CD4-positive, CD25-positive, alpha-beta regulatory T cell (primary cell): ENCODE data around the gene FYCO1. TPM values are rescaled to one million over a fixed set of nuclear protein-coding genes. Genes with fewer than 3 reads are reported as not detected.

Experiments
- ATAC-seq, 2 donors: fragments of 150-1000 bp; cut with Tn5 transposase; one replicate each; pipeline ENCODE4 v1.10.0; 2021; ENCODE audit warnings: low read depth in 2 of 2, moderate number of reproducible peaks in 2 of 2, moderate library complexity in 1 of 2
- DNase-seq, 3 donors: peaks; one replicate each; pipeline versions ENCODE4 v3.0.0 to v3.0.0-alpha.2; 2012 to 2022; ENCODE audit warnings: mixed read lengths in 1 of 3
- H3K27ac ChIP-seq: one replicate; pipeline ENCODE4 v1.7.0; 2013; ENCODE audit warnings: mild to moderate bottlenecking, low read length; ENCODE audit not compliant: insufficient read depth, poor library complexity, severe bottlenecking
- H3K27me3 ChIP-seq: one replicate; pipeline ENCODE4 v1.7.0; 2013; ENCODE audit warnings: low read length; ENCODE audit not compliant: control insufficient read depth, insufficient read depth
- H3K36me3 ChIP-seq: one replicate; pipeline ENCODE4 v1.7.0; 2013; ENCODE audit warnings: mild to moderate bottlenecking, low read length, moderate library complexity; ENCODE audit not compliant: control insufficient read depth, insufficient read depth
- H3K4me1 ChIP-seq: 2 replicates; pipeline ENCODE4 v1.7.0; 2013; ENCODE audit warnings: mild to moderate bottlenecking, low read length; ENCODE audit not compliant: insufficient read depth, control insufficient read depth, poor library complexity, severe bottlenecking
- H3K4me3 ChIP-seq: one replicate; pipeline ENCODE4 v1.7.0; 2013; ENCODE audit warnings: low read depth, mild to moderate bottlenecking, low read length, moderate library complexity
- H3K9me3 ChIP-seq, 2 experiments: 1 replicate in 1 of 2; 2 replicates in 1 of 2; pipeline ENCODE4 v1.7.0; 2013; ENCODE audit warnings: low read length in 2 of 2, mild to moderate bottlenecking in 1 of 2, moderate library complexity in 1 of 2; ENCODE audit not compliant: control insufficient read depth in 2 of 2
- H3K27ac Mint-ChIP-seq, 3 donors: one replicate each; pipeline ENCODE4 v1.8.0; 2020 to 2022; ENCODE audit warnings: mild to moderate bottlenecking in 3 of 3, mixed read lengths in 3 of 3, moderate library complexity in 2 of 3
- H3K27me3 Mint-ChIP-seq: one replicate; pipeline ENCODE4 v1.8.0; 2022; ENCODE audit warnings: mild to moderate bottlenecking, mixed read lengths
- H3K36me3 Mint-ChIP-seq: one replicate; pipeline ENCODE4 v1.8.0; 2020; ENCODE audit warnings: mixed read lengths
- H3K4me1 Mint-ChIP-seq, 4 donors: one replicate each; pipeline ENCODE4 v1.8.0; 2020 to 2022; ENCODE audit warnings: mixed read lengths in 4 of 4, mild to moderate bottlenecking in 1 of 4
- H3K4me3 Mint-ChIP-seq, 4 donors: one replicate each; pipeline ENCODE4 v1.8.0; 2020 to 2022; ENCODE audit warnings: mild to moderate bottlenecking in 4 of 4, mixed read lengths in 4 of 4, moderate library complexity in 3 of 4
- H3K9me3 Mint-ChIP-seq, 7 donors: one replicate each; pipeline ENCODE4 v1.8.0; 2020 to 2022; ENCODE audit warnings: mixed read lengths in 7 of 7, mild to moderate bottlenecking in 3 of 7, moderate library complexity in 2 of 7
- polyA plus RNA-seq, 4 donors: library from polyadenylated mRNA; unstranded; fragments of 300-500 nt; fragmentation: Illumina TruSeq; gene quantifications; one replicate each; pipeline ENCODE4 v1.2.3, GENCODE V29; 2021
- total RNA-seq: library from RNA; stranded (reverse); gene quantifications from one replicate; pipeline ENCODE4 v1.2.3, GENCODE V29; 2022

The FYCO1 gene
- total and polyA plus RNA-seq, 5 donors from 2014 or later = 2.1 to 42.5 (median 2.6) TPM

DNA sequence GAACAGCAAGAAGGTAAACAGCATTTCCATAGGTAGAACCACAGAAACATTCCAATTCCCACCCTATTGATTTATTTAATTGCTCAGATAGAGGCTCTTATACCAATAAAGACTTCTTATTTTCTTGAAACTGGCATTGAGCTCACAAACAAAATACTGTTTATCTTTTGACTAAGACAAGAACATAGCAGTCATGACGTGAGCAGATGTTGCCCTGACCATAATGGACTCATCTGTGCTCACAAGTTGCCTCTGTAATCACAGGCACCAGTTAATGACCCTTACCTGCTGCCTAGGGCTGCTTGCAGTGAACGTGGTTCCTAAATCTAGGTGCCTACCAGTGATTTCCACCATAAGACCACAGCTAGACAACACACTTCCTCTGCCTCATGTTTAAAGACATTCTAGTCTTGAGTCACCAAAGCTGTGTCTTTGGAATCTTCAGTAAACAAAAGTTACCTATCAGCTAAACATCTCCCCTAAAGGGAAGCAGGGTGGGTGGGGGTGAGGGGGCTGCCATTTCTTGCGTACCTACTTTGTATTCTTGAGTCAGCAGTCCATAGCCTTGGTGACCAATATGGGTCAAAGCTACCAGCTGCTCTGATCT is 2.1 kb downstream of the FYCO1 start:
- H3K4me3 ChIP-seq = peak overlapping the region; percentile 81
- H3K4me1 ChIP-seq = peaks cover 66% of the 10 kb centered on the region
- no peaks in the 10 kb centered on the region for H3K27me3 ChIP-seq
- Mint-ChIP-seq H3K27ac (peak overlapping the region; percentile 65 to 97 (median 78)), H3K9me3 (no peaks in the 10 kb centered on the region), H3K4me1 (peaks cover 23 to 71% (median 53%) of the 10 kb centered on the region in 4 donors), H3K27me3 (no peaks in the 10 kb centered on the region), H3K4me3 (peak overlapping the region; percentile 62 to 88 (median 76)), H3K36me3 (peaks cover 11% of the 10 kb centered on the region)
- ATAC-seq (peak; percentile 15 to 18), DNase-seq (peak; percentile 9 to 69 (median 30))
- H3K36me3 ChIP-seq = no peaks in the 10 kb centered on the region
- peak overlapping the region; percentile 93 for H3K27ac ChIP-seq
- H3K9me3 ChIP-seq = no peaks in the 10 kb centered on the region

DNA sequence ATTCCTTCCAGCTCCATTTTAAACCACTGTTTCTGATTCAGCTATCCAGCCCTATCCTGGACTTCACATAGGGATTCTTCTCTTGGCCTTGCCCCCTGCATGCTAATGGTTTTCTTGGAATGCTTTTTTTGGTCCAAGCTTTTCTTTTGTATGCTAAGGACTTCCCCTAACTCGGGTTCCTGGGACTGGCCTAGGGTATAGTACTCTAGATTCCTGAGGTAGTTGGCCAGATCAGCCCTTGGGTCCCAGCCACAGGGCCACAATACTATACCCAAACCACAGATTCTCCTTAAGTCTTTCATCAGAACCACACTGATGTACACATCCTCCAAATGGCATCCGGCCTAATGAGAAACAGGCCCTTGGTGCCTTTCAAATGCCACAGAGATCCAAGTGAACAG is 2.8 kb downstream of the FYCO1 start:
- Mint-ChIP-seq H3K27me3 (no peaks in the 10 kb centered on the region), H3K27ac (peak overlapping the region; percentile 65 to 97 (median 78)), H3K4me1 (peaks cover 28 to 78% (median 57%) of the 10 kb centered on the region in 4 donors), H3K4me3 (peak overlapping the region; percentile 62 to 88 (median 76)), H3K36me3 (peaks cover 11% of the 10 kb centered on the region), H3K9me3 (no peaks in the 10 kb centered on the region)
- Histone ChIP-seq H3K27me3 (no peaks in the 10 kb centered on the region), H3K9me3 (no peaks in the 10 kb centered on the region), H3K4me3 (peak overlapping the region; percentile 81), H3K4me1 (peaks cover 73% of the 10 kb centered on the region), H3K36me3 (no peaks in the 10 kb centered on the region), H3K27ac (peak overlapping the region; percentile 56)
- ATAC-seq (no peak), DNase-seq (peak in 1 of 3 donors; percentile 43)

DNA sequence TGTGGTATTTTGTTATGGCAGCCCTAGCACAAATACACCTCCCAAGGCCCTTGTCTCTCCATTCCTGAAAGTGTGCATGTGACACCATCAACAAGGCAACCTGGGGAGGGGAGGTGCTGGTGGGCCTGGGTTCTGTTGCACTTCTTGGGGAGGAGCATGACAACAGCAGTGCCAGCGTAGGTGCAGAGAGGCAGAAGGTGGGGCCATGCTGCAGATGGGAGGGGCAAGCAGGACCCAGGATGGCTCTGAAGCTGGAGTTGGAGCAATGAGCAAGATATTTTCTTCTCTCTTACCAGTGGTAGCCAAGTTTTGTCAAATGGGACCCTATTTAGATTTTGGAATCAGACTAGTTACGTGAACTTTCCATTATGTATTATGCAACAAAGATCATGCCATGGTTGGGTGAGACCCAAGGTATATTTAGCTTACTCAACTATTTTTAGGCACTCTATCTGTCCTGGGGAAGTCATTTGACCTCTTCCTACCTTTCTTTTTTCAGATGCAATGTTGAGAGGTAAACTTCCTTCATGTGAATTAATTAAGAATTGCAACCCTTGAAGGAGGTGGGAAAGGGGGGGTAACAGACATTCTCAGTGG is 3.4 kb downstream of the FYCO1 start:
- Mint-ChIP-seq H3K36me3 (peaks cover 11% of the 10 kb centered on the region), H3K27ac (peak overlapping the region in 2 of 3 donors; percentile 57 to 73), H3K4me3 (peak overlapping the region in 2 of 4 donors; percentile 83 to 88), H3K4me1 (peaks cover 30 to 84% (median 62%) of the 10 kb centered on the region in 4 donors), H3K27me3 (no peaks in the 10 kb centered on the region), H3K9me3 (no peaks in the 10 kb centered on the region)
- Histone ChIP-seq H3K4me1 (peaks cover 79% of the 10 kb centered on the region), H3K36me3 (no peaks in the 10 kb centered on the region), H3K9me3 (no peaks in the 10 kb centered on the region), H3K27ac (peak overlapping the region; percentile 5), H3K4me3 (peak overlapping the region; percentile 81), H3K27me3 (no peaks in the 10 kb centered on the region)
- ATAC-seq = no peak
- no peak for DNase-seq

DNA sequence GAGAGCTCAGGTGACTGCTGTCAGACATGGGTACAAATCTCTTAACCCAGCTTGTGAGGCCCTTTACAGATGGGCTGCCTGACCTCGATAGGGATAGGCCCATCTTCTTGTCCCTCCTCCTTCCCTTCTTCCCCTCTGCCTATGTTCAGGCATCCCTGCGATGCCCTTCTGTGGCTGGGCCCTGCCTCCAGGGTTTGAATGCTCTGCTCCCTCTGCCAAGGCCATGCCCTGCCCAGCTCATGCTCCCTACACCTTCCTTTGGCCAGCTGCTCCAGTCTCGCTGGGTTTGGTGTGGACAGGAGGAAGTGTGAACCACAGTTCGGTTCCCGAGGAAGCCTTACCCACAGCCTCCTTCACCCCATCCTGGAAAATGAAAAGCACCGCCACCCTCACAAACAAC is 4.3 kb downstream of the FYCO1 start:
- H3K4me1 ChIP-seq = peaks cover 87% of the 10 kb centered on the region
- no peaks in the 10 kb centered on the region for H3K36me3 ChIP-seq
- H3K27ac ChIP-seq = no peak overlapping the region
- Mint-ChIP-seq H3K4me1 (peaks cover 36 to 86% (median 69%) of the 10 kb centered on the region in 4 donors), H3K4me3 (peak overlapping the region in 2 of 4 donors; percentile 46 to 88), H3K27me3 (no peaks in the 10 kb centered on the region), H3K9me3 (no peaks in the 10 kb centered on the region), H3K27ac (peak overlapping the region; percentile 29 to 82 (median 73)), H3K36me3 (peaks cover 16% of the 10 kb centered on the region)
- no peaks in the 10 kb centered on the region for H3K27me3 ChIP-seq
- ATAC-seq (no peak), DNase-seq (no peak)
- H3K4me3 ChIP-seq = no peak overlapping the region
- H3K9me3 ChIP-seq = no peaks in the 10 kb centered on the region

DNA sequence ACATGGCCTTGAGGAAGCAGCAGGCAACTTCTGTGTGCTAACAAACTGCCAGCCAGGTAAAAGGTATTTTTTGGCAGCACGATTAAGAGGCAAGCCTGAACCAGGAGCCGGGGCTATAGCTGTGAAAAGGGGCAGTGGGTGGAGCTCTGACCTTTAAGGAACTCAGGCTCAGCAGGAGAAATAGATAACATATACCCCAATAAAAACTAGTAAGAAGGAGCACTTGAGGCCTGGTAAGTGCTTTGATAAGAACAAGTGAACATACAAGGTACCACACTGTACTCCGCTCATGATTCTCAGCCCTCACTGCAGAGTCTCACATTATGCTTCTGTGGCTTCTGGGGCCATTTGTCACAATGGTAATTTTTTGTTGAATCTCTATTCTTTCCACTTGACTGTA is 5.4 kb downstream of the FYCO1 start:
- no peak for ATAC-seq
- peaks cover 88% of the 10 kb centered on the region for H3K4me1 ChIP-seq
- H3K4me3 Mint-ChIP-seq = peak overlapping the region in 2 of 4 donors; percentile 39 to 72

DNA sequence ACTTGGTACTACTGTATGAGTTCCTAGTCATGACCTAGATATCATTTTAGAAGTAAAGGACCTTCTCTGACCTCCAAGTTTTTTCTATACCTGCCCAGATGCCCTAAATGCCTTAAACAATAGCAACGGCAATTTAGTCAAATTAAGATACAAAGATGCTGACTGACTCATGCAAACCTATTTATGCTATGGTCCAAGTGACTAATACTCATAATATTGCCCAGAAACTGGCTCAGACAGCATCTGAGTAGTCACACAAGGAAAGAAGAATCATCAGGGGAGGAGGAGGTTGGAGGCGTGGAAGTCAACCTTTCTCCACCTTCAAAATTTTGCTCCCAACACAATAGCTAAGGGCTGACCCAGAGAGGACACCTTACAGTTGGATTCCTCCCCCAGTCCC is 6.8 kb downstream of the FYCO1 start:
- H3K4me3 Mint-ChIP-seq = peak overlapping the region in 3 of 4 donors; percentile 11 to 72 (median 69)
- Histone ChIP-seq H3K36me3 (peaks cover 19% of the 10 kb centered on the region), H3K9me3 (no peaks in the 10 kb centered on the region), H3K27ac (no peak overlapping the region), H3K4me1 (peaks cover 78% of the 10 kb centered on the region), H3K27me3 (no peaks in the 10 kb centered on the region), H3K4me3 (peak overlapping the region; percentile 37)
- H3K36me3 Mint-ChIP-seq = peaks cover 25% of the 10 kb centered on the region
- ATAC-seq (no peak), DNase-seq (no peak)
- no peaks in the 10 kb centered on the region for H3K9me3 Mint-ChIP-seq
- H3K27me3 Mint-ChIP-seq = no peaks in the 10 kb centered on the region
- H3K4me1 Mint-ChIP-seq = peaks cover 40 to 92% (median 72%) of the 10 kb centered on the region in 4 donors
- H3K27ac Mint-ChIP-seq = peak overlapping the region; percentile 4 to 62 (median 5)

More for the DNA sequence above, 5.4 kb downstream of the FYCO1 start:
- Mint-ChIP-seq H3K4me1 (peaks cover 37 to 90% (median 70%) of the 10 kb centered on the region in 4 donors), H3K9me3 (no peaks in the 10 kb centered on the region), H3K36me3 (peaks cover 17% of the 10 kb centered on the region), H3K27ac (peak overlapping the region in 2 of 3 donors; percentile 50 to 74), H3K27me3 (no peaks in the 10 kb centered on the region)
- no peak for DNase-seq
- H3K27me3 ChIP-seq = no peaks in the 10 kb centered on the region
- no peaks in the 10 kb centered on the region for H3K9me3 ChIP-seq
- no peak overlapping the region for H3K4me3 ChIP-seq
- peaks cover 6% of the 10 kb centered on the region for H3K36me3 ChIP-seq
- no peak overlapping the region for H3K27ac ChIP-seq

DNA sequence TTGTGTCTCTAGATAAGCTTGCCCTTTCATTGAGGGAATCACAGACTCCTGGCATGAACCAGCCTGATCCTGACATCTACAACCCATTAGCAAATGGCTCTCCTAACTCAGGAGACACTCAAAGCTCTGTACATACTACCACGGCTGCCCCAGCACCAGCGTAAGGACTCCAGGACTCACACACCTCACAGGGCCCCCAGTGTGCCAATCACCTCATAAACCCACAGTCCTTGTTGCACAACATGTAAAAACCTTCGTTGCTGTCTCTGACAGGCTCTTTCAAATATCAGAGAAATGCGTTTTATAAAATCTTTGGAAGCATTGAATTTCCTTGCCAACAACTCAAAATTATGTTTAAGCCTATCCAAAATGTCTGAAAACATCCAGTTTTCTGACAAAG is 7.3 kb downstream of the FYCO1 start:
- H3K4me1 ChIP-seq = peaks cover 74% of the 10 kb centered on the region
- no peaks in the 10 kb centered on the region for H3K27me3 ChIP-seq
- H3K27ac ChIP-seq = no peak overlapping the region
- DNase-seq = no peak
- H3K4me3 Mint-ChIP-seq = peak overlapping the region in 1 of 4 donors; percentile 72
- H3K9me3 Mint-ChIP-seq = no peaks in the 10 kb centered on the region
- H3K36me3 Mint-ChIP-seq = peaks cover 30% of the 10 kb centered on the region
- no peaks in the 10 kb centered on the region for H3K27me3 Mint-ChIP-seq
- H3K4me3 ChIP-seq = peak overlapping the region; percentile 37
- no peaks in the 10 kb centered on the region for H3K9me3 ChIP-seq
- ATAC-seq = no peak
- peaks cover 24% of the 10 kb centered on the region for H3K36me3 ChIP-seq
- peaks cover 36 to 91% (median 70%) of the 10 kb centered on the region in 4 donors for H3K4me1 Mint-ChIP-seq
- H3K27ac Mint-ChIP-seq = peak overlapping the region; percentile 52 to 78 (median 62)
